Kidney epithelial cell (primary cell): ENCODE measurements around the gene ABHD14A. TPM values are rescaled to one million over a fixed set of nuclear protein-coding genes. Genes with fewer than 3 reads are reported as not detected.

Experiments
- DNase-seq: peaks from one replicate; pipeline ENCODE4 v3.0.0-alpha.2; 2010; ENCODE audit warnings: low read depth
- H3K27me3 ChIP-seq: 2 replicates; pipeline ENCODE4 v1.6.0; 2011; ENCODE audit warnings: low read length; ENCODE audit not compliant: control insufficient read depth, insufficient read depth
- H3K36me3 ChIP-seq: 2 replicates; pipeline ENCODE4 v1.5.1; 2011; ENCODE audit warnings: low read length; ENCODE audit not compliant: control insufficient read depth, insufficient read depth
- H3K4me3 ChIP-seq: 2 replicates; pipeline ENCODE4 v1.5.1; 2011; ENCODE audit warnings: low read depth, mild to moderate bottlenecking, control low read depth, low read length
- CTCF ChIP-seq: IDR thresholded peaks from 2 replicates; pipeline ENCODE4 v1.5.1; 2011; ENCODE audit warnings: mild to moderate bottlenecking, moderate library complexity, low read length, control low read depth, inconsistent platforms; ENCODE audit not compliant: insufficient read depth, poor library complexity, severe bottlenecking
- total RNA-seq: library from RNA; depleted of rRNA; stranded (reverse); fragments of >200 nt; gene quantifications from 2 replicates; pipeline ENCODE4 v1.2.3, GENCODE V29; 2015

The ABHD14A gene
- total RNA-seq, 1 donor from 2014 or later = 15.3 TPM

GRCh38 chr3:52006017-52006819 lies 31.4 kb downstream of the ABHD14A start:
- TF ChIP-seq CTCF = no peak
- H3K4me3 ChIP-seq = no peak overlapping the region
- no peaks in the 10 kb centered on the region for H3K36me3 ChIP-seq
- no peak for DNase-seq
- H3K27me3 ChIP-seq = no peaks in the 10 kb centered on the region

GRCh38 chr3:52006820-52007133 lies 31.9 kb downstream of the ABHD14A start:
- TF ChIP-seq CTCF = no peak
- DNase-seq = no peak

GRCh38 chr3:52007291-52007690 lies 32.4 kb downstream of the ABHD14A start:
- no peak for DNase-seq
- Histone ChIP-seq H3K4me3 (no peak overlapping the region), H3K27me3 (no peaks in the 10 kb centered on the region), H3K36me3 (no peaks in the 10 kb centered on the region)
- no peak for TF ChIP-seq CTCF

More at GRCh38 chr3:52006820-52007133, 31.9 kb downstream of the ABHD14A start:
- Histone ChIP-seq H3K4me3 (no peak overlapping the region), H3K27me3 (no peaks in the 10 kb centered on the region), H3K36me3 (no peaks in the 10 kb centered on the region)

- H3K27me3 ChIP-seq = no peaks in the 10 kb centered on the region
- no peaks in the 10 kb centered on the region for H3K36me3 ChIP-seq
- H3K4me3 ChIP-seq = no peak overlapping the region
- no peak for DNase-seq
- TF ChIP-seq CTCF = no peak
Measured at GRCh38 chr3:52010431-52010830, 35.6 kb downstream of the ABHD14A start.

GRCh38 chr3:52012699-52013098 lies 37.8 kb downstream of the ABHD14A start:
- no peak for TF ChIP-seq CTCF
- no peak for DNase-seq
- Histone ChIP-seq H3K4me3 (no peak overlapping the region), H3K36me3 (no peaks in the 10 kb centered on the region), H3K27me3 (no peaks in the 10 kb centered on the region)
